K562 (cell line): ENCODE data around the gene TRIM65. TPM values are rescaled to one million over a fixed set of nuclear protein-coding genes. Genes with fewer than 3 reads are reported as not detected.
A peak's percentile ranks its signal among the peaks of the same experiment; 100 is the strongest.

Experiments
- BRD9 ChIP-seq: fragments of 450-650 bp; IDR thresholded peaks from 2 replicates; pipeline ENCODE4 v1.6.1; 2018; ENCODE audit warnings: low read depth; ENCODE audit not compliant: partially characterized antibody
- CCAR2 ChIP-seq: fragments of 200-400 bp; formaldehyde crosslinking; IDR thresholded peaks from 2 replicates; pipeline ENCODE4 v1.6.1; 2017; ENCODE audit warnings: mild to moderate bottlenecking, low read depth, low read length
- CTCF ChIP-seq, 3 experiments: IDR thresholded peaks in 2 of 3; conservative IDR thresholded peaks in 1 of 3; 2 replicates each; pipeline ENCODE4 v1.5.1; 2011 to 2012; ENCODE audit warnings: low read length in 3 of 3, mild to moderate bottlenecking in 3 of 3, control low read depth in 2 of 3, improper control_type of control experiment in 1 of 3, inconsistent platforms in 1 of 3, low read depth in 1 of 3, mixed read lengths in 1 of 3, moderate library complexity in 1 of 3; ENCODE audit not compliant: insufficient read depth in 2 of 3
- CTCFL ChIP-seq: IDR thresholded peaks from 2 replicates; pipeline ENCODE4 v1.6.1; 2011; ENCODE audit warnings: borderline replicate concordance, low read depth, mild to moderate bottlenecking, moderate library complexity, low read length; ENCODE audit not compliant: insufficient read depth, poor library complexity, severe bottlenecking
- EP400 ChIP-seq: fragments of 450-650 bp; IDR thresholded peaks from 2 replicates; pipeline ENCODE4 v1.6.1; 2017; ENCODE audit warnings: antibody characterized with exemption, mild to moderate bottlenecking, moderate library complexity
- ILK ChIP-seq: fragments of 450-650 bp; IDR thresholded peaks from 2 replicates; pipeline ENCODE4 v1.6.1; 2016; ENCODE audit warnings: missing genetic modification characterization, low read depth, mild to moderate bottlenecking, missing compliant biosample characterization, moderate library complexity, borderline replicate concordance
- KAT2B ChIP-seq: IDR thresholded peaks from one replicate; pipeline ENCODE4 v1.6.1; 2012; ENCODE audit warnings: low read depth, mild to moderate bottlenecking, control low read depth, inconsistent platforms, low read length, moderate library complexity
- KLF16 ChIP-seq: IDR thresholded peaks from 2 replicates; pipeline ENCODE4 v1.6.1; 2016; ENCODE audit warnings: antibody characterized with exemption
- MYNN ChIP-seq, 2 experiments: sonication (generic); formaldehyde crosslinking in 1 of 2; IDR thresholded peaks; 2 replicates each; pipeline versions ENCODE4 v1.5.0 to v1.6.1; 2016 to 2020; ENCODE audit warnings: antibody characterized with exemption in 1 of 2, missing genetic modification reagents in 1 of 2
- RBM17 ChIP-seq: fragments of 200-400 bp; formaldehyde crosslinking; IDR thresholded peaks from 2 replicates; pipeline ENCODE4 v1.6.1; 2017; ENCODE audit warnings: low read depth, mild to moderate bottlenecking, low read length, borderline replicate concordance
- RFX1 ChIP-seq: fragments of 450-650 bp; IDR thresholded peaks from 2 replicates; pipeline ENCODE4 v1.6.1; 2016; ENCODE audit warnings: mild to moderate bottlenecking, moderate library complexity
- SMAD2 ChIP-seq: fragments of 150-350 bp; IDR thresholded peaks from 2 replicates; pipeline ENCODE4 v1.6.1; 2014; ENCODE audit warnings: low read depth, mild to moderate bottlenecking, low read length
- SMC3 ChIP-seq: conservative IDR thresholded peaks from 2 replicates; pipeline ENCODE4 v1.6.1; 2011; ENCODE audit warnings: low read depth, low read length, improper control_type of control experiment; ENCODE audit not compliant: insufficient read depth
- SNIP1 ChIP-seq: fragments of 450-650 bp; IDR thresholded peaks from 2 replicates; pipeline ENCODE4 v1.7.1; 2017; ENCODE audit warnings: low read depth, mild to moderate bottlenecking
- TBP ChIP-seq: optimal IDR thresholded peaks from 2 replicates; pipeline ENCODE3; 2011; ENCODE audit warnings: low read depth, low read length, improper control_type of control experiment
- THRA ChIP-seq: fragments of 450-650 bp; IDR thresholded peaks from 2 replicates; pipeline ENCODE4 v1.6.1; 2017; ENCODE audit warnings: mild to moderate bottlenecking, moderate library complexity
- THRB ChIP-seq: fragments of 450-650 bp; formaldehyde crosslinking; conservative IDR thresholded peaks from 2 replicates; pipeline ENCODE4 v1.4.0; 2022; ENCODE audit warnings: mild to moderate bottlenecking, missing genetic modification characterization
- ZNF41 ChIP-seq: fragments of 250-450 bp; sonication (Bioruptor Pico); conservative IDR thresholded peaks from 2 replicates; pipeline ENCODE4 v1.4.0; 2020; ENCODE audit warnings: mild to moderate bottlenecking
- ZNF436 ChIP-seq: fragments of 250-450, 450-650 bp; sonication (Bioruptor Pico); formaldehyde crosslinking; IDR thresholded peaks from 2 replicates; pipeline ENCODE4 v1.7.0; 2020; ENCODE audit warnings: mild to moderate bottlenecking
- ZNF695 ChIP-seq: fragments of 450-650 bp; formaldehyde crosslinking; IDR thresholded peaks from 2 replicates; pipeline ENCODE4 v1.4.0; 2020; ENCODE audit warnings: mild to moderate bottlenecking, moderate library complexity
- polyA plus RNA-seq, 8 experiments: library from polyadenylated mRNA; depleted of rRNA in 4 of 8; stranded (reverse) in 5 of 8; unstranded in 3 of 8; fragments of >200 nt; fragmentation: Nextera tagmentation in 2 of 8; fragmentation: Illumina TruSeq in 1 of 8; extraction: Ambion mirVana in 2 of 8; extraction: Trizol in 1 of 8; gene quantifications; 2 replicates each; pipeline versions ENCODE4 v1.2.1 to v1.2.3, GENCODE V29; 2011 to 2014; ENCODE audit warnings: inconsistent platforms in 1 of 8, missing spikeins in 1 of 8
- total RNA-seq, 7 experiments: library from RNA; depleted of rRNA in 6 of 7; stranded (reverse); fragments of >200 nt in 6 of 7; fragmentation: Illumina TruSeq in 2 of 7; extraction: Trizol in 2 of 7; gene quantifications; 2 replicates each; pipeline versions ENCODE4 v1.2.1 to v1.2.3, GENCODE V29; 2011 to 2021; ENCODE audit warnings: low replicate concordance in 1 of 7

Gene TRIM65
- total and polyA plus RNA-seq, 9 of the 15 experiments (the other 6 are each of a cell fraction or from before 2014, with no cell fraction given), result 2.8 to 45.7 (median 22.9) TPM

GRCh38 chr17:75927286-75927922, 30.7 kb upstream of the TRIM65 start (continued):
- peak; percentile 60 to 73 (median 72) for TF ChIP-seq CTCF (IDR thresholded peaks at IDR 0.05 in 2 of 3, conservative IDR thresholded peaks at IDR 0.05 in 1 of 3; ENCODE audit: insufficient read depth in 2 of 3, low read depth in 1 of 3, low read length in 3 of 3)
- TF ChIP-seq TBP, result no peak
- no peak for TF ChIP-seq THRA
- TF ChIP-seq EP400, result no peak
- TF ChIP-seq ZNF41 (CRISPR knock-in tag), result no peak
- no peak for TF ChIP-seq CCAR2
- no peak for TF ChIP-seq BRD9
- TF ChIP-seq KAT2B, result no peak
- TF ChIP-seq ZNF436 (CRISPR knock-in tag), result no peak
- peak; percentile 17 for TF ChIP-seq CTCFL
- TF ChIP-seq SNIP1, result no peak
- TF ChIP-seq RFX1, result no peak
- TF ChIP-seq RBM17, result no peak
- no peak for TF ChIP-seq MYNN (IDR thresholded peaks at IDR 0.05)
- TF ChIP-seq MYNN (CRISPR knock-in tag; IDR thresholded peaks at IDR 0.05), result no peak
- TF ChIP-seq KLF16, result 0 out of 2 replicates have a peak, but pooled peaks have one; percentile 15
- TF ChIP-seq ILK (tag), result no peak
- no peak for TF ChIP-seq THRB (CRISPR knock-in tag)
- no peak for TF ChIP-seq ZNF695 (CRISPR knock-in tag)
- peak; percentile 36; the same call in 1 of the 2 replicates for TF ChIP-seq SMC3
- TF ChIP-seq SMAD2, result no peak
